ENCODE measurements around the gene LAPTM5.

DNA sequence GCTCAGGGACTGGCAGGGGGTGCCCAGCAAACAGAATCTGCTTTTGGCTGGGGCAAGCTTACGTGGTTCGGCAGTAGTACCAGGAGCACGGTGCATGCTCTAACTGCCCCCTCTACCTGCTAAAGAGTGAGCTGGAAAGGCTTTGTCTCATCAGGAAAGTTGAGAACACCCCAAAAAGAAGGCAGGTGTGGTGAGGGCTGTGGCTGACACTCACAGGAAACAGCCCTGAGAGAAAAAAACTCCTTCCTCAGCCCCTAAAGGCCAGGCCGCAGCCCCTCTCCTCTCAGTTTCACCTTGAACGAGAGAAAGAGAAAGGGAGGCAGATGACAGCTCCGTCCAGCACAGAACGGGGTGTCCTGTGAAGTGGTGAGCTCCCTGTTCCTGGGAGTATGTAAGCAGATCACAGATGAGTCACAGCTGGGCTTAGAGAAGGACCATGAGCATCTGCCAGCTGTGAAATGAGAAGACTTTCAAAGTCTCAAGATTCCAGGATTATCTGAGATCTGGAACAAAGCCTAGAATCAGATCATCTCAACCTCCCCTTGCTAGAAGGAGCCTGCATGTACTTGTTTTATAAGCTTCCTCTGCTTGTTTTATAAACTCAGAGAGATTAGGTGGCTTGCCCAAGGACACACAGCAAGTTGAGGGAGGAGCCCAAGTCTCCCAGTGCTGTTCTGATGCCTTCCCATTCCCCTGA is 13.4 kb downstream of the LAPTM5 start:
- TF ChIP-seq, protein P1, sequence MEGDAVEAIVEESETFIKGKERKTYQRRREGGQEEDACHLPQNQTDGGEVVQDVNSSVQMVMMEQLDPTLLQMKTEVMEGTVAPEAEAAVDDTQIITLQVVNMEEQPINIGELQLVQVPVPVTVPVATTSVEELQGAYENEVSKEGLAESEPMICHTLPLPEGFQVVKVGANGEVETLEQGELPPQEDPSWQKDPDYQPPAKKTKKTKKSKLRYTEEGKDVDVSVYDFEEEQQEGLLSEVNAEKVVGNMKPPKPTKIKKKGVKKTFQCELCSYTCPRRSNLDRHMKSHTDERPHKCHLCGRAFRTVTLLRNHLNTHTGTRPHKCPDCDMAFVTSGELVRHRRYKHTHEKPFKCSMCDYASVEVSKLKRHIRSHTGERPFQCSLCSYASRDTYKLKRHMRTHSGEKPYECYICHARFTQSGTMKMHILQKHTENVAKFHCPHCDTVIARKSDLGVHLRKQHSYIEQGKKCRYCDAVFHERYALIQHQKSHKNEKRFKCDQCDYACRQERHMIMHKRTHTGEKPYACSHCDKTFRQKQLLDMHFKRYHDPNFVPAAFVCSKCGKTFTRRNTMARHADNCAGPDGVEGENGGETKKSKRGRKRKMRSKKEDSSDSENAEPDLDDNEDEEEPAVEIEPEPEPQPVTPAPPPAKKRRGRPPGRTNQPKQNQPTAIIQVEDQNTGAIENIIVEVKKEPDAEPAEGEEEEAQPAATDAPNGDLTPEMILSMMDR (IDR thresholded peaks at IDR 0.05; ENCODE audit: insufficient read depth, low read depth, low read length) = no peak
- no peak for TF ChIP-seq EZH2 (IDR thresholded peaks at IDR 0.05; ENCODE audit: insufficient read depth, low read length)
